NOMO-1 treated with DMSO at 0.1 percent for 48 hours (cell line): ENCODE measurements around the gene LMNB1.
A peak's percentile ranks its signal among the peaks of the same experiment; 100 is the strongest.
"Not testable (repeated sequence)": the region's sequence is repeated elsewhere in the genome, so short reads cannot be mapped to it uniquely, and the experiment has no call there.

Experiments used
- DNase-seq: peaks from one replicate; lab custom pipeline; 2025; ENCODE audit not compliant: unreplicated experiment; lab: John Stamatoyannopoulos, UW

LMNB1 gene

GRCh38 chr5:126826619-126827215 lies 49.8 kb downstream of the LMNB1 start:
- no peak for DNase-seq

GRCh38 chr5:126829098-126829497 lies 52.2 kb downstream of the LMNB1 start:
- DNase-seq = no peak

DNA sequence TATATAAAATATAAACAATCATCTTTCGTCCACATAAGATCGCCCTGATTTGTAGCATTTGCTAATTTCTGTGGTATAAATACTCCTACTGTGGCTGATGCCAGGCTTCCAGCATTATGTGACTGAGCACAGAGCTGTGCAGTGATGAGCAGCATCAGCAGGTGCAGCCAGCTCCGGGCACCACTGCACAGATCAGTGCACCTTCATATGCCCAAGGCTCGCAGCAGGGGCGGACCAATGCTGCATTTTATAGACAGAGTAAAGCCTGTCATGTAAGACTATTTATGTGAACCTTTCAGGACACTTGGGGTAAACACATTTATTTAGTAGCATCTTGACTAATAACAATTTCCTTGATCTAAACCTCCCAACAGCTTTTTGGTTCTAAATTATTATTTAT lies 53.1 kb downstream of the LMNB1 start:
- no peak for DNase-seq

GRCh38 chr5:126831156-126831555 lies 54.2 kb downstream of the LMNB1 start:
- no peak for DNase-seq

- DNase-seq = no peak
Observed at GRCh38 chr5:126836778-126837177, 59.8 kb downstream of the LMNB1 start.

GRCh38 chr5:126837242-126837641 lies 60.3 kb downstream of the LMNB1 start:
- no peak for DNase-seq

GRCh38 chr5:126837906-126838539 lies 61.1 kb downstream of the LMNB1 start:
- DNase-seq = no peak

DNA sequence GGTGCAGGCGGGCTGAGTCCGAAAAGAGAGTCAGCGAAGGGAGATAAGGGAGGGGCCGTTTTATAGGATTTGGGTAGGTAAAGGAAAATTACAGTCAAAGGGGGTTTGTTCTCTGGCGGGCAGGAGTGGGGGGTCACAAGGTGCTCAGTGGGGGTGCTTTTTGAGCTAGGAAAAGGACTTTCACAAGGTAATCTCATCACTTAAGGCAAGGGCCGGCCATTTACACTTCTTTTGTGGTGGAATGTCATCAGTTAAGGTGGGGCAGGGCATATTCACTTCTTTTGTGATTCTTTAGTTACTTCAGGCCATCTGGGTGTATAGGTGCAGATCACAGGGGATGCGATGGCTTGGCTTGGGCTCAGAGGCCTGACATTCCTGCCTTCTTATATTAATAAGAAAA lies 62.5 kb downstream of the LMNB1 start:
- DNase-seq = not testable (repeated sequence)

DNA sequence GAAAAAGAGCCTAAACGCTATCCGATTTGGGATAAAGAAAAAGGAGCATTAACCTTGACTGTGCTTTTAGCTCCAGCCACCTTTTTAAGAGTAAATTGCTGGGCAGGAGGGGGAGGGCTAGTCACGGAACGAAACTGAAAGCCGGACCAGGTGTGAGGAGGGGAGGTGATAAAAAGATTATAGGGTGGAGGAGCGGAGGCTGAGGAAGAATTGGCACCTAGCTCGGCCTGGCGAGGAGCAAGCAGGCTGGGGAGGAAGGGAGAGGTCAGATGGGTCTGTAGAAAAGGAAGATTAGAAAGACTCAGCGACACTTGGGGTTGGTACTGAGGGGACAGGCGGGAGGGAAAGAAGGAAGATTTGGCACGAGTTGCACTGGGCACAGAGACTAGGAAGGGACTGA lies 66.4 kb downstream of the LMNB1 start:
- DNase-seq = not testable (repeated sequence)

DNA sequence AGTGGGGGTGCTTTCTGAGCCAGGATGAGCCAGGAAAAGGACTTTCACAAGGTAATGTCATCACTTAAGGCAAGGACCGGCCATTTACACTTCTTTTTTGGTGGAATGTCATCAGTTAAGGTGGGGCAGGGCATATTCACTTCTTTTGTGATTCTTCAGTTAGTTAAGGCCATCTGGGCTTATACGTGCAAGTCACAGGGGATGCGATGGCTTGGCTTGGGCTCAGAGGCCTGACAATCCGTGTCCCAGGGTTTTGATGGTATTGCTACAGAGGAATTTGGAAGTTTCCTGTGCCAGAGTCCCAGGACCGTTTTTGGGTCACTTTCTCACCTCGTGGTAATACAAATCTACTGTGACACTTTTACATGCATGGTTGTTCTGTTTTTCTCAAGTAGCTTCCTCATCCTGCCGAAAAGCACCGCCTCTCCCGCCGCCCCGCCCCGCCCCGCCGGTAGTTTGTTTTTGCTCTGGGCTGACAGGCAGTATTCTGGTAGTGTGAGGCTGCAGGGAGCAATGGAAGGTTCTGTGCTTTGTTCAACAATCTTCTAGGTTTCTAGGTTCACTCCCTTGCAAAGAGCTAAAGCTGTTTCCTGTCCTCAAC lies 68.6 kb downstream of the LMNB1 start:
- peak; percentile 81 for DNase-seq

GRCh38 chr5:126846344-126846743 lies 69.4 kb downstream of the LMNB1 start:
- no peak for DNase-seq

GRCh38 chr5:126846744-126847455 lies 70.0 kb downstream of the LMNB1 start:
- no peak for DNase-seq

DNA sequence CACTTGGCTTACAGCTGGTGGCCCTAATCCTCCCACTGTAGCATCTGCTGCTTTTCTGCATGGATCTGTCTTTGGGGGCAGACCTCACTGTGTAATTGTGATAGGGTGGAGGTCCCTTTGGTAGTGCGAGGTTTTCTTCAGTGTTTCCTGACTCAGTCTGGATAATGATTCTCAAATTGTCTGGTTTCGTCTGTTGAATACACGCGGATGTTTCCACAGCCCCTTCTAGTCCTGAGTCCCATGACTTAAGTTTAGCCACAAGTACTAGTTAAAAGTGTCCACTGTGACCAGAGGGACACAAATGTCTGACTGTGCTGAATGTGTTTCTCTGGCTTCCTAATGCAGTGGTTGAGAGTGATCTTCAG lies 70.5 kb downstream of the LMNB1 start:
- DNase-seq = no peak

- no peak for DNase-seq
Observed at GRCh38 chr5:126847826-126848251, 70.9 kb downstream of the LMNB1 start.

- no peak for DNase-seq
Observed at GRCh38 chr5:126848253-126848652, 71.3 kb downstream of the LMNB1 start.

DNA sequence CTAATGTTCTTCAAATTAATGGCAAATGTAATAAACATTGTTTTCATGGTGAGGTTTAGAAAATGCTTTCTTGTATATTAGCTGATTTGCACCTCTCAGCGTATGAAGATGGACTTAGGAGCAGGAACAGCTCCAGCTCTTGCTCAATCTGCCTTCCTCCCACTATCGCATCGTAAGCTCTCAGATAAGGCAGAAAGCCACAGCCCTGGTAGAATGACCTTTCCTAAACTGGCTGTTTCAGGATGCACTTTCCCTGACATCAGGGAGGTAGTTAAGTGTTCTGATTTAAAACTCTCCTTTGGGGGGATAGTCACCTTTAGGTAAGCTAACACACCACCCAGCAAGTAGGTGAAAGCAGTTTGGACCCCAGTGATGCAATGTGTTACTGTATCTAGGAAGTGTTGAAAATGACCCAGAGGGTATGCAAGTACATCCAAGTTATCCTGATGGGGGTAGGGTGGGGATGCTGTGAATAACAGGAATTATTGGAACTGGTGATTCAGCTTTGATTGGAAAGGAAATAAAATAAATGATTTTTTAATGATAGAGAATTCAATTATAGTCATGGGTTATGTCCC lies 72.3 kb downstream of the LMNB1 start:
- no peak for DNase-seq

- DNase-seq = no peak
Observed at GRCh38 chr5:126851501-126852011, 74.6 kb downstream of the LMNB1 start.

- DNase-seq = no peak
Observed at GRCh38 chr5:126852091-126852571, 75.2 kb downstream of the LMNB1 start.

DNA sequence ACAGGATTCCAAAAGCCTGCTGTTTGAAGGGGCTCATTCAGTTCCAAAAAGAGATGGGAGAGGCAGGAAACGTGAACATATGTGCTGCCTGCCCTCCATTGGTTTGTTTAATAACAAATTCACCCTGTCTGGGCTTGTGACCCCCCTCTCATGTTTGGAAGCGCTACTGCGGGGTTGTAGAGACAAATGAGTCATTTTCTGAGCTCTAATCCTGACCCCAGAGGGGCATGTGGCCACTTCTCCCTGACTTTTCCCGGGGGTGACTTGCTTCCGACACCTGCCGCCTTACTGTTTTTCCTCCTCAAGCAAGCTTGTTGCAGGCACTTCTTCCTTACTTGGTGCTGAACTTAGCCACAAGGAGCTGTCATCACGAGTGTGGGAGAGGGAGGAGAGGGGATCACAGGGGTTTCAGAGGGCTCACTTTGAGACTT lies 75.9 kb downstream of the LMNB1 start:
- no peak for DNase-seq

- DNase-seq = not testable (repeated sequence)
Observed at GRCh38 chr5:126853541-126854307, 76.8 kb downstream of the LMNB1 start.
